HUES6 (cell line): ENCODE results near the gene COL13A1.

Experiments used
- H3K27ac ChIP-seq: 2 replicates; pipeline ENCODE4 v1.7.0; 2013; ENCODE audit warnings: low read depth, mild to moderate bottlenecking, low read length, inconsistent platforms
- H3K27me3 ChIP-seq: 2 replicates; pipeline ENCODE4 v1.6.1; 2013; ENCODE audit warnings: low read length; ENCODE audit not compliant: control insufficient read depth, insufficient read depth
- H3K36me3 ChIP-seq: 2 replicates; pipeline ENCODE4 v1.6.1; 2013; ENCODE audit warnings: low read length; ENCODE audit not compliant: control insufficient read depth, insufficient read depth
- H3K4me1 ChIP-seq: 2 replicates; pipeline ENCODE4 v1.6.1; 2013; ENCODE audit warnings: low read length; ENCODE audit not compliant: control insufficient read depth, insufficient read depth
- H3K4me3 ChIP-seq: 2 replicates; pipeline ENCODE4 v1.5.1; 2013; ENCODE audit warnings: low read depth, low read length
- H3K9ac ChIP-seq: one replicate; pipeline ENCODE4 v1.6.1; 2013; ENCODE audit warnings: mild to moderate bottlenecking, low read length
- H3K9me3 ChIP-seq: 2 replicates; pipeline ENCODE4 v1.6.1; 2013; ENCODE audit warnings: low read depth, low read length; ENCODE audit not compliant: control insufficient read depth, insufficient read depth

Gene COL13A1

DNA sequence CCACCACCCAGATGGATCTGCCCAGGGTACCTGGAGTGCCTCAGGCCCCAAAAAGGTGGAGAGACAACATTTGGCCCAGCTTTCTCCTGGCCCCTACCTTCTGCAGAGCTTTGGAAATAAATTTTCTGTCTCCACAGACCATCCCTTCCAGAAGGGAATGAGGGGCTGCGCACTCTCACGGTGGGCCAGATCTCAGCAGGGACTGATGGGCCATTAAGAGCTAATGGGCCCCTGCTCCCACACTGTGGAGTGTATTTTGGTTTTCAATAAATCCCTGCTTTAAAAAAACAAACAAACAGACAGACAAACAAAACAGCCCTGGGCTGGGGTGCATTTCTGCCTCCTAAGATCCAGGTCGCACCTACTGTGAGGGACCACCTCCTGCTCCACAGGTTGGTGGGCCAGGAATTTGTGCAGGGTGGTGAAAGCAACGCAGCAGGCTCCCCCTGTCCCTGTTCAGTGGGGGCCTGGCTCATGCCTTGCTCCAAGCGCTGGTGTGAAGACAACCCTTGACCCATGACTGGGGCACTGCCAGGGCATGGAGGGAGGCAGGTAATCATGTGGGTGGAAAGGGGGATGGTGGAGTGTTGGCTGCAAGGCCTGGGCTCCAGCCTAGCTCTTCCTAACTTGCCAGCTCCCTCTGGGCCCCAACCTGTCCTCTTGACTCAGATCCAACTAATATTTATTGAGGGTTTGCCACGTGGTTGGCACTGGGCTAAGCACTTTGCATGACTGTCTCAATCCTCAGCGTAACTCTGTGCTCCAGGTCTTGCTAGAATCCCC, 88.5 kb downstream of the COL13A1 start:
- Histone ChIP-seq H3K27ac (no peak overlapping the region), H3K4me1 (peaks cover 7% of the 10 kb centered on the region; the same call in 1 of the 2 replicates), H3K9me3 (no peaks in the 10 kb centered on the region), H3K36me3 (peaks cover 3% of the 10 kb centered on the region; the same call in 1 of the 2 replicates), H3K4me3 (no peak overlapping the region), H3K27me3 (0 out of 2 replicates have a peak, but pooled peaks cover 9% of the 10 kb centered on the region), H3K9ac (no peak overlapping the region)

- H3K27me3 ChIP-seq: 0 out of 2 replicates have a peak, but pooled peaks cover 9% of the 10 kb centered on the region
Observed at GRCh38 chr10:69891057-69891617, 89.4 kb downstream of the COL13A1 start.

GRCh38 chr10:69892406-69892805, 90.7 kb downstream of the COL13A1 start:
- Histone ChIP-seq H3K27me3 (0 out of 2 replicates have a peak, but pooled peaks cover 9% of the 10 kb centered on the region), H3K36me3 (peaks cover 3% of the 10 kb centered on the region; the same call in 1 of the 2 replicates), H3K9ac (no peak overlapping the region), H3K27ac (no peak overlapping the region), H3K4me1 (peaks cover 14% of the 10 kb centered on the region; the same call in 1 of the 2 replicates), H3K4me3 (no peak overlapping the region), H3K9me3 (no peaks in the 10 kb centered on the region)

More at GRCh38 chr10:69891057-69891617, 89.4 kb downstream of the COL13A1 start:
- H3K36me3 ChIP-seq: peaks cover 3% of the 10 kb centered on the region; the same call in 1 of the 2 replicates
- no peak overlapping the region for H3K9ac ChIP-seq
- H3K4me1 ChIP-seq: peaks cover 8% of the 10 kb centered on the region; the same call in 1 of the 2 replicates
- H3K27ac ChIP-seq: no peak overlapping the region
- no peaks in the 10 kb centered on the region for H3K9me3 ChIP-seq
- no peak overlapping the region for H3K4me3 ChIP-seq

DNA sequence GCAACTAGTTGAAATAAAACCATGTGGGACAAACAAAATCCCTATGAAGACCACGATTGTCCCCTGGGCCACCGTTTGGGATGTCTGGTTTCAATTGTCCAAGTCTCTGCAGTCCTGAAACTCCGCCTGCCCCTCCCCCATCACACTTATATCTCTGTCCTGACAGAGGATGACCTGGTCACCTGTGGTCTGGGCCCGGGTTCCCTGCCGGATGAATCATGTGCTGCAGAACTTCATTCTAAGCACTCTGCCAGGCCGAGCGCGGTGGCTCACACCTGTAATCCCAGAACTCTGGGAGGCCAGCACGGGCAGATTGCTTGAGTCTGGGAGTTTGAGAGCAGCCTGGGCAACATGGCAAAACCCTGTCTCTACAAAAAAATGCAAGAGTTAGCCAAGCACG, 91.1 kb downstream of the COL13A1 start:
- no peak overlapping the region for H3K9ac ChIP-seq
- H3K9me3 ChIP-seq: no peaks in the 10 kb centered on the region
- H3K4me1 ChIP-seq: peaks cover 14% of the 10 kb centered on the region; the same call in 1 of the 2 replicates
- H3K36me3 ChIP-seq: peaks cover 3% of the 10 kb centered on the region; the same call in 1 of the 2 replicates
- 0 out of 2 replicates have a peak, but pooled peaks cover 9% of the 10 kb centered on the region for H3K27me3 ChIP-seq
- no peak overlapping the region for H3K27ac ChIP-seq
- no peak overlapping the region for H3K4me3 ChIP-seq

- H3K36me3 ChIP-seq: peaks cover 3% of the 10 kb centered on the region; the same call in 1 of the 2 replicates
- H3K9me3 ChIP-seq: no peaks in the 10 kb centered on the region
- H3K9ac ChIP-seq: no peak overlapping the region
- peaks cover 14% of the 10 kb centered on the region; the same call in 1 of the 2 replicates for H3K4me1 ChIP-seq
- no peak overlapping the region for H3K27ac ChIP-seq
- no peak overlapping the region for H3K4me3 ChIP-seq
- 0 out of 2 replicates have a peak, but pooled peaks cover 9% of the 10 kb centered on the region for H3K27me3 ChIP-seq
Observed at GRCh38 chr10:69893271-69893900, 91.7 kb downstream of the COL13A1 start.

- H3K4me1 ChIP-seq: peaks cover 18% of the 10 kb centered on the region; the same call in 1 of the 2 replicates
- H3K4me3 ChIP-seq: no peak overlapping the region
- no peak overlapping the region for H3K9ac ChIP-seq
- H3K9me3 ChIP-seq: no peaks in the 10 kb centered on the region
- 0 out of 2 replicates have a peak, but pooled peaks cover 6% of the 10 kb centered on the region for H3K27me3 ChIP-seq
- no peak overlapping the region for H3K27ac ChIP-seq
- H3K36me3 ChIP-seq: peaks cover 3% of the 10 kb centered on the region; the same call in 1 of the 2 replicates
Observed at GRCh38 chr10:69894156-69894555, 92.5 kb downstream of the COL13A1 start.

GRCh38 chr10:69895759-69896158, 94.1 kb downstream of the COL13A1 start:
- H3K4me1 ChIP-seq: peaks cover 29% of the 10 kb centered on the region
- H3K9ac ChIP-seq: no peak overlapping the region
- no peak overlapping the region for H3K27ac ChIP-seq

GRCh38 chr10:69896606-69897231, 95.0 kb downstream of the COL13A1 start:
- Histone ChIP-seq H3K27ac (no peak overlapping the region), H3K9ac (no peak overlapping the region), H3K27me3 (no peaks in the 10 kb centered on the region), H3K4me3 (no peak overlapping the region), H3K36me3 (no peaks in the 10 kb centered on the region), H3K4me1 (peaks cover 33% of the 10 kb centered on the region), H3K9me3 (no peaks in the 10 kb centered on the region)

More at GRCh38 chr10:69895759-69896158, 94.1 kb downstream of the COL13A1 start:
- Histone ChIP-seq H3K36me3 (no peaks in the 10 kb centered on the region), H3K4me3 (no peak overlapping the region), H3K27me3 (no peaks in the 10 kb centered on the region), H3K9me3 (no peaks in the 10 kb centered on the region)

GRCh38 chr10:69897432-69897831, 95.7 kb downstream of the COL13A1 start:
- Histone ChIP-seq H3K9me3 (no peaks in the 10 kb centered on the region), H3K27me3 (no peaks in the 10 kb centered on the region), H3K4me1 (peaks cover 40% of the 10 kb centered on the region), H3K27ac (no peak overlapping the region), H3K9ac (no peak overlapping the region), H3K36me3 (no peaks in the 10 kb centered on the region), H3K4me3 (no peak overlapping the region)

GRCh38 chr10:69897999-69898398, 96.3 kb downstream of the COL13A1 start:
- Histone ChIP-seq H3K4me3 (no peak overlapping the region), H3K27ac (no peak overlapping the region), H3K9me3 (no peaks in the 10 kb centered on the region), H3K36me3 (no peaks in the 10 kb centered on the region), H3K27me3 (no peaks in the 10 kb centered on the region), H3K9ac (no peak overlapping the region), H3K4me1 (peaks cover 41% of the 10 kb centered on the region)
